ENCODE results near the gene MISP3.

DNA sequence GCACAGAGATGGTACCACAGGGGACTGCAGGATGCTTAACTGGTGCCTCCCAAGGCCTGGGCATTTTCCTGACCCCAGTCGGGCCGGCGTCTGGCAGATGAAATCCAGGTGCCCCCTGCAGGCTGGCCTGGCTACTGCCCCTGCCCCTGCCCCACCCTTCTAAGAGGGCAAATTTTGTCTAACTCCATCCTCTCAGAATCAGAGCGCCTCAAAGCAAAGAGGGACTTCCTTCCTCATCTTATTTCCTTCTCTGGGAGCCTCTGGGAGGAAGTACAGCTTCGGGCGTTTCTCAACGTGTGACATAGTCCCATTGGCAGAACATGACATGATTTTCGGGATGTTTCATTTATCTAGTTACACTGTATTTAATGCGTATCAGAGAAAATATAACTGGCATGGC is 42.3 kb downstream of the MISP3 start:
- TF ChIP-seq POLR2A (IDR thresholded peaks at IDR 0.05): no peak
- TF ChIP-seq, protein P1, sequence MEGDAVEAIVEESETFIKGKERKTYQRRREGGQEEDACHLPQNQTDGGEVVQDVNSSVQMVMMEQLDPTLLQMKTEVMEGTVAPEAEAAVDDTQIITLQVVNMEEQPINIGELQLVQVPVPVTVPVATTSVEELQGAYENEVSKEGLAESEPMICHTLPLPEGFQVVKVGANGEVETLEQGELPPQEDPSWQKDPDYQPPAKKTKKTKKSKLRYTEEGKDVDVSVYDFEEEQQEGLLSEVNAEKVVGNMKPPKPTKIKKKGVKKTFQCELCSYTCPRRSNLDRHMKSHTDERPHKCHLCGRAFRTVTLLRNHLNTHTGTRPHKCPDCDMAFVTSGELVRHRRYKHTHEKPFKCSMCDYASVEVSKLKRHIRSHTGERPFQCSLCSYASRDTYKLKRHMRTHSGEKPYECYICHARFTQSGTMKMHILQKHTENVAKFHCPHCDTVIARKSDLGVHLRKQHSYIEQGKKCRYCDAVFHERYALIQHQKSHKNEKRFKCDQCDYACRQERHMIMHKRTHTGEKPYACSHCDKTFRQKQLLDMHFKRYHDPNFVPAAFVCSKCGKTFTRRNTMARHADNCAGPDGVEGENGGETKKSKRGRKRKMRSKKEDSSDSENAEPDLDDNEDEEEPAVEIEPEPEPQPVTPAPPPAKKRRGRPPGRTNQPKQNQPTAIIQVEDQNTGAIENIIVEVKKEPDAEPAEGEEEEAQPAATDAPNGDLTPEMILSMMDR (IDR thresholded peaks at IDR 0.05): peak in 3 of 4 experiments; percentile 16 to 30 (median 26)

All from uterus (tissue), 2 donors.